ENCODE measurements around the gene ZDHHC23.

The ZDHHC23 gene

DNA sequence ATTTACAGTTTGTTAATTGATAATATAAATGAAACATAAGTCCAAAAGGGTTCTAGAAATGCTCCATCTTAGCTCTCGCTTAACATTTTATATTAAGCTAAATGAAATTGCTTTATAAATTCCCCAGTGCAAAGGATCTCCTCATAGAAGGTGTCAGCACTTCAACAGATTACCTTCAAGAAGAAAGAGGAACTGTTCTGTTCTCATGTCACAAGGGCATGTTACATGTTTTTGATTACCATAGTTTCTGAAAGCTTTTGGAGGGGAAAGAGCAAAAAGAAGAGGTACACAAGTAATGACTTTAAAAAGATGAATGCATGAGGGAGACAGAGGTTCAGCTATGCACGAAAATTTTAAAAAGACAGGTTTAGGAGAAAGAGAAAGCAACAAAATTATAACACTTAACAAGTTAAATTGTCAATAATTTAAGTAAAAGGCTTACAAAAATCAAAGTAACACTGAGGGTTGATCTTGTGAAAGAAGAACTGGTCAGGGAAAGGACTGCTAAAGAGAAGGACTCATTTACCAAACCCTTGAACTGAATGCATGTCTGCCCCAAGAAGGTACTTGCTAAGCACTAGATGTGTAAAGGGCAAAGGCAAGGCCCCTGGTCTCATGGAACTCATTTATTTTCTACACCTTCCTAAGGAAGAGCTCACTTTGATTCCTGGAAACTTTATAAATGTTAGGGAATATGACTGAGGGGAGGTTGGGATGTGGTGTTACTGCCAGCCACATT lies 63.4 kb downstream of the ZDHHC23 start:
- DNase-seq = no peak
